ENCODE results near the gene NXF2B.
"Not testable (repeated sequence)": the region's sequence is repeated elsewhere in the genome, so short reads cannot be mapped to it uniquely, and the experiment has no call there.

GRCh38 chrX:102471762-102472220, 32.0 kb upstream of the NXF2B start, which contains the start of gene TCP11X2:
- TF ChIP-seq, protein P1, sequence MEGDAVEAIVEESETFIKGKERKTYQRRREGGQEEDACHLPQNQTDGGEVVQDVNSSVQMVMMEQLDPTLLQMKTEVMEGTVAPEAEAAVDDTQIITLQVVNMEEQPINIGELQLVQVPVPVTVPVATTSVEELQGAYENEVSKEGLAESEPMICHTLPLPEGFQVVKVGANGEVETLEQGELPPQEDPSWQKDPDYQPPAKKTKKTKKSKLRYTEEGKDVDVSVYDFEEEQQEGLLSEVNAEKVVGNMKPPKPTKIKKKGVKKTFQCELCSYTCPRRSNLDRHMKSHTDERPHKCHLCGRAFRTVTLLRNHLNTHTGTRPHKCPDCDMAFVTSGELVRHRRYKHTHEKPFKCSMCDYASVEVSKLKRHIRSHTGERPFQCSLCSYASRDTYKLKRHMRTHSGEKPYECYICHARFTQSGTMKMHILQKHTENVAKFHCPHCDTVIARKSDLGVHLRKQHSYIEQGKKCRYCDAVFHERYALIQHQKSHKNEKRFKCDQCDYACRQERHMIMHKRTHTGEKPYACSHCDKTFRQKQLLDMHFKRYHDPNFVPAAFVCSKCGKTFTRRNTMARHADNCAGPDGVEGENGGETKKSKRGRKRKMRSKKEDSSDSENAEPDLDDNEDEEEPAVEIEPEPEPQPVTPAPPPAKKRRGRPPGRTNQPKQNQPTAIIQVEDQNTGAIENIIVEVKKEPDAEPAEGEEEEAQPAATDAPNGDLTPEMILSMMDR (conservative IDR thresholded peaks at IDR 0.05 in 1 of 2, IDR thresholded peaks at IDR 0.05 in 1 of 2; ENCODE audit: low read depth in 1 of 2, low read length in 2 of 2): not testable (repeated sequence)
- not testable (repeated sequence) for TF ChIP-seq EZH2 (IDR thresholded peaks at IDR 0.05; ENCODE audit: low read length, missing control alignments)
